ENCODE data around the gene SHC3. TPM values are rescaled to one million over a fixed set of nuclear protein-coding genes. Genes with fewer than 3 reads are reported as not detected.
A peak's percentile ranks its signal among the peaks of the same experiment; 100 is the strongest.

Gene SHC3
- total RNA-seq, 1 donor from 2014 or later = 0.21 TPM

- H3K27ac Mint-ChIP-seq (ENCODE audit: unreplicated experiment) = no peak overlapping the region
- peaks cover 3% of the 10 kb centered on the region for H3K27me3 Mint-ChIP-seq (ENCODE audit: unreplicated experiment)
- H3K9me3 Mint-ChIP-seq (ENCODE audit: unreplicated experiment) = no peaks in the 10 kb centered on the region
- no peaks in the 10 kb centered on the region for H3K4me1 Mint-ChIP-seq (ENCODE audit: unreplicated experiment)
- DNase-seq (ENCODE audit: extremely low spot score, unreplicated experiment) = no peak
- H3K4me3 Mint-ChIP-seq (ENCODE audit: unreplicated experiment) = no peak overlapping the region
- no peaks in the 10 kb centered on the region for H3K36me3 Mint-ChIP-seq (ENCODE audit: unreplicated experiment)
- TF ChIP-seq, protein P1, sequence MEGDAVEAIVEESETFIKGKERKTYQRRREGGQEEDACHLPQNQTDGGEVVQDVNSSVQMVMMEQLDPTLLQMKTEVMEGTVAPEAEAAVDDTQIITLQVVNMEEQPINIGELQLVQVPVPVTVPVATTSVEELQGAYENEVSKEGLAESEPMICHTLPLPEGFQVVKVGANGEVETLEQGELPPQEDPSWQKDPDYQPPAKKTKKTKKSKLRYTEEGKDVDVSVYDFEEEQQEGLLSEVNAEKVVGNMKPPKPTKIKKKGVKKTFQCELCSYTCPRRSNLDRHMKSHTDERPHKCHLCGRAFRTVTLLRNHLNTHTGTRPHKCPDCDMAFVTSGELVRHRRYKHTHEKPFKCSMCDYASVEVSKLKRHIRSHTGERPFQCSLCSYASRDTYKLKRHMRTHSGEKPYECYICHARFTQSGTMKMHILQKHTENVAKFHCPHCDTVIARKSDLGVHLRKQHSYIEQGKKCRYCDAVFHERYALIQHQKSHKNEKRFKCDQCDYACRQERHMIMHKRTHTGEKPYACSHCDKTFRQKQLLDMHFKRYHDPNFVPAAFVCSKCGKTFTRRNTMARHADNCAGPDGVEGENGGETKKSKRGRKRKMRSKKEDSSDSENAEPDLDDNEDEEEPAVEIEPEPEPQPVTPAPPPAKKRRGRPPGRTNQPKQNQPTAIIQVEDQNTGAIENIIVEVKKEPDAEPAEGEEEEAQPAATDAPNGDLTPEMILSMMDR (IDR thresholded peaks at IDR 0.05) = no peak
These were observed 129.0 kb downstream of the SHC3 start for GRCh38 chr9:89049646-89050045.

GRCh38 chr9:89048616-89049015, 130.0 kb downstream of the SHC3 start:
- DNase-seq (ENCODE audit: extremely low spot score, unreplicated experiment) = peak; percentile 44

DNA sequence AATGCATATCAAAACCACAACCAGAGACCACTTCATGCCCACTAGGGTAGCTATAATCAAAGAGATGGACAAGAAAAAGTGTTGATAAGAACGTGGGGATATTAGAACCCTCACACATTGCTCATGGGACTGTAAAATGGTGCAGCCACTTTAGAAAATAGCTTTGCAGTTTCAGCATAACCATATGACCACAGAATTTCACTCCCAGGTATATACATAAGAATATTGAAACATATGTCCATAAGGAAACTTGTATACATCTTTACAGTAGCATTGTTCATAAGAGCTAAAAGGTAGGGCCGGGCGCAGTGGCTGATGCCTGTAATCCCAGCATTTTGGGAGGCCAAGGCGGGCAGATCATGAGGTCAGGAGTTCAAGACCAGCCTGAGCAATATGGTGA, 131.0 kb downstream of the SHC3 start:
- Mint-ChIP-seq H3K27ac (ENCODE audit: unreplicated experiment) (no peak overlapping the region), H3K4me3 (ENCODE audit: unreplicated experiment) (no peak overlapping the region), H3K4me1 (ENCODE audit: unreplicated experiment) (no peaks in the 10 kb centered on the region), H3K36me3 (ENCODE audit: unreplicated experiment) (no peaks in the 10 kb centered on the region), H3K9me3 (ENCODE audit: unreplicated experiment) (no peaks in the 10 kb centered on the region), H3K27me3 (ENCODE audit: unreplicated experiment) (peaks cover 3% of the 10 kb centered on the region)
- DNase-seq (ENCODE audit: extremely low spot score, unreplicated experiment) = no peak
- TF ChIP-seq, protein P1 (IDR thresholded peaks at IDR 0.05) = no peak

More at GRCh38 chr9:89048616-89049015, 130.0 kb downstream of the SHC3 start:
- no peak overlapping the region for H3K4me3 Mint-ChIP-seq (ENCODE audit: unreplicated experiment)
- H3K36me3 Mint-ChIP-seq (ENCODE audit: unreplicated experiment) = no peaks in the 10 kb centered on the region
- no peaks in the 10 kb centered on the region for H3K4me1 Mint-ChIP-seq (ENCODE audit: unreplicated experiment)
- TF ChIP-seq, protein P1 (IDR thresholded peaks at IDR 0.05) = no peak
- H3K27ac Mint-ChIP-seq (ENCODE audit: unreplicated experiment) = no peak overlapping the region
- H3K27me3 Mint-ChIP-seq (ENCODE audit: unreplicated experiment) = peaks cover 3% of the 10 kb centered on the region
- no peaks in the 10 kb centered on the region for H3K9me3 Mint-ChIP-seq (ENCODE audit: unreplicated experiment)

DNA sequence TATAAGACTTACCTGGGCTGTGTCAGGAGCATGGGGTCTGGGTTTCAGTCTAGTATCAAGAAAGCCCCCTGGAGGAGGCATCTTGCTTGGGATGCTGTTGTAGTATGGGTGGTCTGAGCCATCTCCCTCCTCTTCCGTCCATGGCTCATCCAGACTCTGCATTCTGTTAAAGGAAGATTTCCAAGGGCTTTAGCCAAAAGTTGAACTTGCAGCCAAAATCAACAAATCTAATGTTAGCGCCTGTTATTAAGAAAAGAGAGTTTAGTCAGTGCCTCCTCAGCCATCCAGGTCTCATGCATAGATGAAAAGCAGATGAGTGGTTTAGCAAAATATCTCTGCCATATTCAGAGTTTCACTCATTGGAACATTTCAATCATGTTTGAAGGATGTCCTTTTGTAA, 131.8 kb downstream of the SHC3 start:
- H3K4me1 Mint-ChIP-seq (ENCODE audit: unreplicated experiment) = no peaks in the 10 kb centered on the region
- no peaks in the 10 kb centered on the region for H3K9me3 Mint-ChIP-seq (ENCODE audit: unreplicated experiment)
- H3K27me3 Mint-ChIP-seq (ENCODE audit: unreplicated experiment) = peaks cover 3% of the 10 kb centered on the region
- no peaks in the 10 kb centered on the region for H3K36me3 Mint-ChIP-seq (ENCODE audit: unreplicated experiment)
- no peak overlapping the region for H3K27ac Mint-ChIP-seq (ENCODE audit: unreplicated experiment)
- TF ChIP-seq, protein P1 (IDR thresholded peaks at IDR 0.05) = no peak
- no peak overlapping the region for H3K4me3 Mint-ChIP-seq (ENCODE audit: unreplicated experiment)
- no peak for DNase-seq (ENCODE audit: extremely low spot score, unreplicated experiment)

GRCh38 chr9:89044881-89045280, 133.7 kb downstream of the SHC3 start:
- H3K36me3 Mint-ChIP-seq (ENCODE audit: unreplicated experiment) = no peaks in the 10 kb centered on the region
- DNase-seq (ENCODE audit: extremely low spot score, unreplicated experiment) = peak; percentile 56
- H3K27ac Mint-ChIP-seq (ENCODE audit: unreplicated experiment) = no peak overlapping the region
- H3K27me3 Mint-ChIP-seq (ENCODE audit: unreplicated experiment) = peaks cover 5% of the 10 kb centered on the region
- H3K4me1 Mint-ChIP-seq (ENCODE audit: unreplicated experiment) = no peaks in the 10 kb centered on the region
- H3K9me3 Mint-ChIP-seq (ENCODE audit: unreplicated experiment) = no peaks in the 10 kb centered on the region
- H3K4me3 Mint-ChIP-seq (ENCODE audit: unreplicated experiment) = no peak overlapping the region
- TF ChIP-seq, protein P1 (IDR thresholded peaks at IDR 0.05) = no peak

All from osteocyte (in vitro differentiated cells).